Measurements from ENCODE around the gene MEAF6. TPM values are rescaled to one million over a fixed set of nuclear protein-coding genes. Genes with fewer than 3 reads are reported as not detected.

The MEAF6 gene
- total and polyA plus RNA-seq, 2 experiments from 2014 or later = 96.2 to 117 TPM

DNA sequence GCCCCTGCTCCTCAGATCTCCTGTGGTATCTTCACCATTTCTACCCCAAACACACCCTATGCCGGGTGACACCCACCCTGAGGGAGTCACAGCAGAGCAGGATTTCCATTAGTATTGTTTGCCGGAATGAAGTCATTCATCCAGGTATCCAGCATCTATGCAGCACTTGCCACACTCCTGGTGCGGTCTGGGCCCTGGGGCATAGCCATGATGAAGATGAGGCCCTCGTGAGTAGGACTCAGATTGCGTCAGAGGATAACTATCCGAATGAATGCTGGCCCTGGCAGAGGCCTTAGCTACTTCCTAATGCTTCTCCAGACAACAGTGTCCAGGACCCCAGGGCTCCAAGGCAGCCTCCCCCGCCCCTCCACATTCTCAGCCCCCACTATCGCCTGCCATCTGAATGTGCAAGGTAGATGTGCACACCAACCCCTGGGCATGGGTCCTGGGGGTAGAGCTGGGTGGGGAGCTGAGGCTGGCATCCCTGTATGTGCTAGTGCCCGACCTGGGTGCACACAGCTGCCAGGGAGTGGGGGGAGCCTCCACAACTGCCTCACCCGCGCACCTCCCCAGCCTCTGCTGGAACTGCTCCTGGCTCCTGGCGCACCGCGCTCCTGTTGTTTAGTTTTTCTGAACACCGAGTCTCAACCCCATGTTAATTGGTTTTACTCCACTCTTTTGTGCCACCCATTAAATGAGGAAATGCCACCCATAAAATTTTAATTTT is 65.7 kb downstream of the MEAF6 start:
- no peak overlapping the region for H3K27ac ChIP-seq
- H3F3A ChIP-seq (ENCODE audit: insufficient read depth) = no peaks in the 10 kb centered on the region

DNA sequence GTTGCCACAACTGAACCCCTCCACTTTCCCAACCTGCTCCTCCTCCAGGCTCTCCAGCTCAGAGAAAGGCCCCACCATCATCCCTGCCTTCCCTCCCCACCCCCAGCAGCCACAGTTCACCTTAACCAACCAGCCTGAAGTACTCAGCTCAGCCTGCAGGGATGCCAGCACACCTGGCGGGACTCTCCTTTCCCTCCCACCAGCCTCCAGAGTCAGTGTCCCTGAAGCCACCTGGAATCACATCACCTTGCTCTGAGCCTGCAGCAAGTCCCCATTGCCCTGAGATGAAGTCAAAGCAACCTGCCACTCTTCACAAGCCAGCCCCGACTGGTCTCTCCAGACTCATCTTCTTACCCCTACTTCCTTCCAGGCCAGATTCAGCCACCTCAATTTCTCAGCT is 66.4 kb downstream of the MEAF6 start:
- in situ Hi-C loops (cut with MboI) = no loop called here
- WGBS, 2 experiments (ENCODE audit: low coverage in 1 of 2, low lambda C conversion rate in 2 of 2, missing lambda C conversion rate in 2 of 2) = 56 to 82% methylated on average over 1 to 2 of the region's 2 CpGs

More for the DNA sequence above, 65.7 kb downstream of the MEAF6 start:
- DNase-seq = peak; percentile 60
- Histone ChIP-seq H4K20me1 (ENCODE audit: insufficient read depth) (no peaks in the 10 kb centered on the region), H3K9ac (no peak overlapping the region), H3K4me3 (no peak overlapping the region), H3K9me2 (ENCODE audit: insufficient read depth) (no peaks in the 10 kb centered on the region), H2AFZ (no peak overlapping the region), H3K27me3 (replicated peaks; ENCODE audit: insufficient read depth) (no peaks in the 10 kb centered on the region; the same call in 1 of the 2 replicates), H3K4me1 (ENCODE audit: insufficient read depth) (no peaks in the 10 kb centered on the region), H3K9me3 (ENCODE audit: low read depth) (no peaks in the 10 kb centered on the region), H3K4me2 (ENCODE audit: unreplicated experiment) (no peak overlapping the region), H3K36me3 (ENCODE audit: low read depth) (no peaks in the 10 kb centered on the region), H3K79me2 (ENCODE audit: insufficient read depth) (no peaks in the 10 kb centered on the region)
- WGBS, 2 experiments (ENCODE audit: low coverage in 1 of 2, low lambda C conversion rate in 2 of 2, missing lambda C conversion rate in 2 of 2) = 54 to 59% methylated on average over 15 of the region's 15 CpGs
- in situ Hi-C loops (cut with MboI) = no loop called here
- TF ChIP-seq EZH2phosphoT487 (IDR thresholded peaks at IDR 0.05; ENCODE audit: insufficient read depth, low read depth) (no peak), EZH2 (IDR thresholded peaks at IDR 0.05; ENCODE audit: insufficient read depth, poor library complexity, severe bottlenecking) (no peak)

DNA sequence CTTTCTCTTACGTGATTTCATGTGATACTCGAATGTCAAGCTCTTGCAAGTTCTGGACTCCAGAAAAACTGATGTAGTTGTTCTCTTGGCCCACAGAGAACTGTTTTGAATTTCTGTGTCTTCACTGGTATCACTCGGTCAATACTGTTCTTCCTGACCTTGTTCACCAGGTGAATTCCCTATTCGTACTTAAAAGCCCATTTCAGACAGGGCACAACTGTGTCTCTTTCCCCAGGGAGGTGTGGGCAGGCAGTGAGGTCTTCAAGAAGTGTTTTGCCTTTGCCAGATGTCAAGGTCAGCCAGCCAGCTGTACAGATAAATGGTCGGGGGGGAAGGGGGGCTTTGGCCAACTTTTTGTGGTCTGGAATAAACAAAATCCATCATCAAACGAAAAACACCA is 67.7 kb downstream of the MEAF6 start:
- Histone ChIP-seq H3K9me3 (ENCODE audit: low read depth) (no peaks in the 10 kb centered on the region), H4K20me1 (ENCODE audit: insufficient read depth) (no peaks in the 10 kb centered on the region), H3K9ac (no peak overlapping the region), H3K4me3 (no peak overlapping the region), H3K4me2 (ENCODE audit: unreplicated experiment) (no peak overlapping the region), H3K36me3 (ENCODE audit: low read depth) (no peaks in the 10 kb centered on the region), H3K4me1 (ENCODE audit: insufficient read depth) (no peaks in the 10 kb centered on the region), H3K27ac (no peak overlapping the region), H2AFZ (no peak overlapping the region), H3K79me2 (ENCODE audit: insufficient read depth) (no peaks in the 10 kb centered on the region), H3K9me2 (ENCODE audit: insufficient read depth) (no peaks in the 10 kb centered on the region), H3K27me3 (replicated peaks; ENCODE audit: insufficient read depth) (no peaks in the 10 kb centered on the region; the same call in 1 of the 2 replicates), H3F3A (ENCODE audit: insufficient read depth) (no peaks in the 10 kb centered on the region)
- 45 to 51% methylated on average over 6 of the region's 6 CpGs for WGBS, 2 experiments (ENCODE audit: low coverage in 1 of 2, low lambda C conversion rate in 2 of 2, missing lambda C conversion rate in 2 of 2)
- no peak for DNase-seq
- TF ChIP-seq EZH2 (IDR thresholded peaks at IDR 0.05; ENCODE audit: insufficient read depth, poor library complexity, severe bottlenecking) (no peak), EZH2phosphoT487 (IDR thresholded peaks at IDR 0.05; ENCODE audit: insufficient read depth, low read depth) (no peak)
- in situ Hi-C loops (cut with MboI) = no loop called here

More for the DNA sequence above, 66.4 kb downstream of the MEAF6 start:
- Histone ChIP-seq H3K4me1 (ENCODE audit: insufficient read depth) (no peaks in the 10 kb centered on the region), H3K9me2 (ENCODE audit: insufficient read depth) (no peaks in the 10 kb centered on the region), H3K79me2 (ENCODE audit: insufficient read depth) (no peaks in the 10 kb centered on the region), H3K9me3 (ENCODE audit: low read depth) (no peaks in the 10 kb centered on the region), H4K20me1 (ENCODE audit: insufficient read depth) (no peaks in the 10 kb centered on the region), H3K27ac (no peak overlapping the region), H3K27me3 (replicated peaks; ENCODE audit: insufficient read depth) (no peaks in the 10 kb centered on the region; the same call in 1 of the 2 replicates), H3K36me3 (ENCODE audit: low read depth) (no peaks in the 10 kb centered on the region), H3K4me2 (ENCODE audit: unreplicated experiment) (no peak overlapping the region), H3K9ac (no peak overlapping the region), H3K4me3 (no peak overlapping the region), H3F3A (ENCODE audit: insufficient read depth) (no peaks in the 10 kb centered on the region), H2AFZ (no peak overlapping the region)
- TF ChIP-seq EZH2phosphoT487 (IDR thresholded peaks at IDR 0.05; ENCODE audit: insufficient read depth, low read depth) (no peak), EZH2 (IDR thresholded peaks at IDR 0.05; ENCODE audit: insufficient read depth, poor library complexity, severe bottlenecking) (no peak)
- DNase-seq = no peak

DNA sequence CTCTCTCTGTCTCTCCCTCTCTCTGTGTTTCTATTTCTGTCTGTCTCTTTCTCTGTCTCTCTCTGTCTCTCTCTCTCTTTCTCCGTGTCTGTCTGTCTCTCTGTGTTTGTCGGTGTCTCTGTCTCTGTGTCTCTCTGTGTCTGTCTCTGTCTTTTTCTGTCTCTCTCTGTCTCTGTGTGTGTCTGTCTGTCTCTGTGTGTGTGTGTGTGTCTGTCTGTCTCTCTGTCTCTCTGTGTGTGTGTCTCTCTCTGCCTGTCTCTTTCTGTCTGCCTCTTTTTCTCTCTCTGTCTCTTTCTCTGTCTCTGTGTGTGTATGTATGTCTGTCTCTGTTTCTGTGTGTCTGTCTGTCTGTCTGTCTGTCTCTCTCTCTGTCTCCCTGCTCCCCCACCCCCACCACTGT is 71.9 kb downstream of the MEAF6 start:
- no peaks in the 10 kb centered on the region; the same call in 1 of the 2 replicates for H3K27me3 ChIP-seq (replicated peaks; ENCODE audit: insufficient read depth)

More for the DNA sequence above, 71.9 kb downstream of the MEAF6 start:
- in situ Hi-C loops (cut with MboI) = no loop called here
- no peaks in the 10 kb centered on the region for H3F3A ChIP-seq (ENCODE audit: insufficient read depth)
- no peak for TF ChIP-seq EZH2phosphoT487 (IDR thresholded peaks at IDR 0.05; ENCODE audit: insufficient read depth, low read depth)
- no peak for TF ChIP-seq EZH2 (IDR thresholded peaks at IDR 0.05; ENCODE audit: insufficient read depth, poor library complexity, severe bottlenecking)
- H3K4me2 ChIP-seq (ENCODE audit: unreplicated experiment) = no peak overlapping the region
- H2AFZ ChIP-seq = no peak overlapping the region
- no peak overlapping the region for H3K27ac ChIP-seq
- H3K4me1 ChIP-seq (ENCODE audit: insufficient read depth) = no peaks in the 10 kb centered on the region
- 89 to 95% methylated on average over 2 of the region's 2 CpGs for WGBS, 2 experiments (ENCODE audit: low coverage in 1 of 2, low lambda C conversion rate in 2 of 2, missing lambda C conversion rate in 2 of 2)
- no peak overlapping the region for H3K9ac ChIP-seq
- DNase-seq = no peak
- H4K20me1 ChIP-seq (ENCODE audit: insufficient read depth) = no peaks in the 10 kb centered on the region
- no peaks in the 10 kb centered on the region for H3K36me3 ChIP-seq (ENCODE audit: low read depth)
- H3K4me3 ChIP-seq = no peak overlapping the region
- H3K9me3 ChIP-seq (ENCODE audit: low read depth) = no peaks in the 10 kb centered on the region
- H3K79me2 ChIP-seq (ENCODE audit: insufficient read depth) = no peaks in the 10 kb centered on the region
- no peaks in the 10 kb centered on the region for H3K9me2 ChIP-seq (ENCODE audit: insufficient read depth)

Small RNAs within 50 kb of the gene (microRNA-seq; reads per million reads assigned to microRNA genes)
- gene MIR5581 (ENCODE audit: borderline number of aligned reads) (not detected), gene MIR6732 (ENCODE audit: borderline number of aligned reads) (not detected)

Small RNAs within 50 kb of the gene (small RNA-seq; reads per million reads assigned to genes)
- gene AL034379.1 (ENCODE audit: low read depth, low replicate concordance) = not detected
- gene MIR5581 (ENCODE audit: low read depth, low replicate concordance) = not detected

Other genes starting within 250 kb of the MEAF6 start
- gene ZC3H12A, start 40.2 kb downstream of the MEAF6 start, total RNA-seq (2014; rRNA removed; shearing (Covaris generic)) = 8.9 and 9.2 TPM in 2 replicates
- 5.0 and 7.1 TPM in 2 replicates for gene ZC3H12A, start 40.2 kb downstream of the MEAF6 start, polyA plus RNA-seq (2016; fragmentation: Nextera tagmentation; extraction: Ambion mirVana)
- 12.3 and 12.4 TPM in 2 replicates for gene SNIP1, start 39.5 kb upstream of the MEAF6 start, total RNA-seq (2014; rRNA removed; shearing (Covaris generic))
- 7.4 and 9.8 TPM in 2 replicates for gene SNIP1, start 39.5 kb upstream of the MEAF6 start, polyA plus RNA-seq (2016; fragmentation: Nextera tagmentation; extraction: Ambion mirVana)
- gene DNALI1, start 42.2 kb upstream of the MEAF6 start, total RNA-seq (2014; rRNA removed; shearing (Covaris generic)) = 0.32 and 0.63 TPM in 2 replicates
- 1.2 and 2.1 TPM in 2 replicates for gene DNALI1, start 42.2 kb upstream of the MEAF6 start, polyA plus RNA-seq (2016; fragmentation: Nextera tagmentation; extraction: Ambion mirVana)
- gene GNL2, start 81.2 kb upstream of the MEAF6 start, total RNA-seq (2014; rRNA removed; shearing (Covaris generic)) = 39.3 and 53.6 TPM in 2 replicates
- gene GNL2, start 81.2 kb upstream of the MEAF6 start, polyA plus RNA-seq (2016; fragmentation: Nextera tagmentation; extraction: Ambion mirVana) = 65.4 and 67.1 TPM in 2 replicates
- gene RSPO1, start 120.1 kb upstream of the MEAF6 start, total RNA-seq (2014; rRNA removed; shearing (Covaris generic)) = 0.22 TPM in 1 of 2 replicates, not detected in the other
- gene RSPO1, start 120.1 kb upstream of the MEAF6 start, polyA plus RNA-seq (2016; fragmentation: Nextera tagmentation; extraction: Ambion mirVana) = not detected in 2 replicates
- 4.4 and 5.7 TPM in 2 replicates for gene CDCA8, start 177.8 kb upstream of the MEAF6 start, total RNA-seq (2014; rRNA removed; shearing (Covaris generic))
- gene CDCA8, start 177.8 kb upstream of the MEAF6 start, polyA plus RNA-seq (2016; fragmentation: Nextera tagmentation; extraction: Ambion mirVana) = 15.4 and 16.6 TPM in 2 replicates